AG09309 (cell line): ENCODE data around the gene ACVR2B.

ENCODE experiments used
- DNase-seq: peaks from one replicate; pipeline ENCODE4 v3.0.0-alpha.2; 2010; ENCODE audit warnings: low read depth
- H3K4me3 ChIP-seq: 2 replicates; pipeline ENCODE4 v1.5.1; 2011; ENCODE audit warnings: mild to moderate bottlenecking, low read depth, low read length, moderate library complexity; ENCODE audit not compliant: control insufficient read depth
- CTCF ChIP-seq: IDR thresholded peaks from 2 replicates; pipeline ENCODE4 v1.5.1; 2011; ENCODE audit warnings: mild to moderate bottlenecking, low read depth, low read length, inconsistent platforms; ENCODE audit not compliant: insufficient read depth, control insufficient read depth; ENCODE audit errors: missing control alignments

ACVR2B gene

GRCh38 chr3:38532529-38532928 lies 78.8 kb downstream of the ACVR2B start:
- DNase-seq, result no peak

GRCh38 chr3:38533285-38533976 lies 79.7 kb downstream of the ACVR2B start:
- TF ChIP-seq CTCF, result no peak
- DNase-seq, result no peak
- no peak overlapping the region for H3K4me3 ChIP-seq

More at GRCh38 chr3:38532529-38532928, 78.8 kb downstream of the ACVR2B start:
- TF ChIP-seq CTCF, result no peak
- H3K4me3 ChIP-seq, result no peak overlapping the region

- no peak overlapping the region for H3K4me3 ChIP-seq
- TF ChIP-seq CTCF, result no peak
- DNase-seq, result no peak
Observed at GRCh38 chr3:38534180-38534579, 80.5 kb downstream of the ACVR2B start.

GRCh38 chr3:38534604-38535003 lies 80.9 kb downstream of the ACVR2B start:
- no peak for TF ChIP-seq CTCF
- no peak overlapping the region for H3K4me3 ChIP-seq
- no peak for DNase-seq

GRCh38 chr3:38536671-38537070 lies 83.0 kb downstream of the ACVR2B start:
- TF ChIP-seq CTCF, result no peak
- no peak overlapping the region for H3K4me3 ChIP-seq
- DNase-seq, result no peak

GRCh38 chr3:38538773-38539353 lies 85.2 kb downstream of the ACVR2B start:
- TF ChIP-seq CTCF, result no peak
- no peak overlapping the region for H3K4me3 ChIP-seq
- no peak for DNase-seq

GRCh38 chr3:38541806-38542205 lies 88.1 kb downstream of the ACVR2B start:
- no peak overlapping the region for H3K4me3 ChIP-seq
- TF ChIP-seq CTCF, result no peak
- no peak for DNase-seq
